ENCODE results near the gene PPIB.

Gene PPIB

DNA sequence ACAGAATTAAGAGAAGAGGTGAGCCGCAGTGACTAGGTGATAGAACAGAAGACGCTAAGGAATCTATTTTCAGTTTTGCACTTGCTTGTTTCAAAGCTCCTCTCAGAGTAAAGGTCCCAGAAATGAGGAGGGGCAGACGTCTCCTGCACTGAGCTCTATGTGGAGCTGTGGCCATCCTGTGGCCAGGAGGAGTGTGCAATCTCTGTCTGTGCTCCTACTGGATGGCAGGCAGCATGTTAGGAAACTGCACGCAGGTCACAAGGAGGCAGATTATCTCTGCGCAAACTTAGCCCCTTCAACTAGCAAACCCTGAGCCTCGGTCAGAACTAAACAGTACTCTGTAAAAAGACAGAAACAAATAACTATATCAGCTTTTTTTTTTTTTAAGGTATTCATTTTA lies 31.1 kb upstream of the PPIB start:
- no peak for DNase-seq (ENCODE audit: low read depth)
- no peak overlapping the region for H3K4me3 ChIP-seq (ENCODE audit: low read length)
- TF ChIP-seq, protein P1, sequence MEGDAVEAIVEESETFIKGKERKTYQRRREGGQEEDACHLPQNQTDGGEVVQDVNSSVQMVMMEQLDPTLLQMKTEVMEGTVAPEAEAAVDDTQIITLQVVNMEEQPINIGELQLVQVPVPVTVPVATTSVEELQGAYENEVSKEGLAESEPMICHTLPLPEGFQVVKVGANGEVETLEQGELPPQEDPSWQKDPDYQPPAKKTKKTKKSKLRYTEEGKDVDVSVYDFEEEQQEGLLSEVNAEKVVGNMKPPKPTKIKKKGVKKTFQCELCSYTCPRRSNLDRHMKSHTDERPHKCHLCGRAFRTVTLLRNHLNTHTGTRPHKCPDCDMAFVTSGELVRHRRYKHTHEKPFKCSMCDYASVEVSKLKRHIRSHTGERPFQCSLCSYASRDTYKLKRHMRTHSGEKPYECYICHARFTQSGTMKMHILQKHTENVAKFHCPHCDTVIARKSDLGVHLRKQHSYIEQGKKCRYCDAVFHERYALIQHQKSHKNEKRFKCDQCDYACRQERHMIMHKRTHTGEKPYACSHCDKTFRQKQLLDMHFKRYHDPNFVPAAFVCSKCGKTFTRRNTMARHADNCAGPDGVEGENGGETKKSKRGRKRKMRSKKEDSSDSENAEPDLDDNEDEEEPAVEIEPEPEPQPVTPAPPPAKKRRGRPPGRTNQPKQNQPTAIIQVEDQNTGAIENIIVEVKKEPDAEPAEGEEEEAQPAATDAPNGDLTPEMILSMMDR (IDR thresholded peaks at IDR 0.05; ENCODE audit: insufficient read depth, low read depth, low read length, missing control alignments): no peak

DNA sequence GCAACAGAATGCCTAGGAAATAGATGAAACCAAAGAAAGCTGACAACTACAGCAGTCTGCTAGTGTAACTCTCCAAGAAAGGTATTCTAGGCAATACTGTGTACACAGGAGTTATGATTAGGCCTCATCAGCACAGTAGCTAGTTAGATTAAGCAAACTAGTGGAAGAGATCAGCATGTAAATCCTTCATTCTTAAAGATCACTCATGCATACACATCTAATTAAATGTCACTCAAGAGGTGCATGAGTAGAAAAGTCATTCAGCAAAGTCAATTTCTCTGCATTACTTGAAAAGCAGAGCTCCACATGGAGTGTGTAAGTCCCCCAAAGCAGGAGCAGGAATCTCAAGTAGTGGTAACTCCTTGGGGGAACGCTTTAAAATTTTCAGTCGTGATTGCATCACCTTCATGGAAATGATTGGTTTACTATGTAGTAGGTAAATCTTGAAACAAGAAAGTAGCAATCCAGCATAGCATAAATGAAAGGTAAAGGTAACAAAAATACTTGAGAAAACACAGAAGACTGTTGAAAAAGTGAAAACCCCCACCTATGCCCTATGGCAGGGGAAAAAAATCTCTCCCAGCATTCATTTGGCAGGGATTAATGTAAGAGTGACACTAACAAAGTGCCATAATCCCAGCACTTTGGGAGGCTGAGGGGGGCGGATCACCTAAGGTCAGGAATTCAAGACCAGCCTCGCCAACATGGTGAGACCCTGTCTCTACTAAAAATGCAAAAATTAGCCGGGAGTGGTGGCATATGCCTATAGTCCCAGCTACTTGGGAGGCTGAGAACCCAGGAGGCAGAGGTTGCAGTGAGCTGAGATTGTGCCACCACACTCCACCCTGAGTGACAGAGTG lies 29.4 kb upstream of the PPIB start:
- TF ChIP-seq, protein P1 (IDR thresholded peaks at IDR 0.05; ENCODE audit: insufficient read depth, low read depth, low read length, missing control alignments): no peak
- H3K4me3 ChIP-seq (ENCODE audit: low read length): no peak overlapping the region
- DNase-seq (ENCODE audit: low read depth): no peak

DNA sequence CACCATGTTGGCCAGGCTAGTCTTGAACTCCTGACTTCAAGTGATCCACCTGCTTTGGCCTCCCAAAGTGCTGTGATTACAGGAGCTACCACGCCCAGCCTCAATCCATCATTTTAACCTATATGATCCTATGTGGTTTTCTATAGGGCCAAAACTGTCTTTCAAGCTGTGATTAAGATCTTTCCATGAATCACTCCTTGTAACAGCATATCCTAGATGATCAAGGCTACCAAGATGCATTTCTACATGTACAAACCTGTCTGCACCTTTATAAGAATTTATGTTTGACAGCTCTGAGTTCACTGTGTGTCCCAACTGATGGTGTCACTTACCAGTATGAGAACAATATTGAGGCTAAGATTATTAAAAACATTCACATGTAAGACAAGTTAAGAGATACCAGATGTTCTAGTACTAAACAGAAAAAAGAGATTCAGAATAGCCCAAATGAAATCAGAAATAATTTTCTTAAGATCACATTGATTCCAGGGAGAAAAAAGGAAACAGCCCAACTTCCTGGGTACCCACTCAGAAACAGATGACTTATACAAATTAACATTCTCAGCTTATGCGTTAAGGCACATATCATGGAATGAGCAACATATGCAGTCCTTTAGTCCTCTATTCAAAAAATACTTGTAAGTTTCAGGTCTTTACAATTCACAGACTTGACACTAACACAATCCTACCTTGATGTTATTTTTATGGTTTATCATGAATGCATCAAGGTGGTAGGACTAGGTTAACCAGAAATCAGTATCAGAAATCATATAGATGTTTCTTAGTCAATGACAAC lies 24.8 kb upstream of the PPIB start:
- TF ChIP-seq, protein P1 (IDR thresholded peaks at IDR 0.05; ENCODE audit: insufficient read depth, low read depth, low read length, missing control alignments): no peak
- peak; percentile 96 for DNase-seq (ENCODE audit: low read depth)
- H3K4me3 ChIP-seq (ENCODE audit: low read length): no peak overlapping the region

DNA sequence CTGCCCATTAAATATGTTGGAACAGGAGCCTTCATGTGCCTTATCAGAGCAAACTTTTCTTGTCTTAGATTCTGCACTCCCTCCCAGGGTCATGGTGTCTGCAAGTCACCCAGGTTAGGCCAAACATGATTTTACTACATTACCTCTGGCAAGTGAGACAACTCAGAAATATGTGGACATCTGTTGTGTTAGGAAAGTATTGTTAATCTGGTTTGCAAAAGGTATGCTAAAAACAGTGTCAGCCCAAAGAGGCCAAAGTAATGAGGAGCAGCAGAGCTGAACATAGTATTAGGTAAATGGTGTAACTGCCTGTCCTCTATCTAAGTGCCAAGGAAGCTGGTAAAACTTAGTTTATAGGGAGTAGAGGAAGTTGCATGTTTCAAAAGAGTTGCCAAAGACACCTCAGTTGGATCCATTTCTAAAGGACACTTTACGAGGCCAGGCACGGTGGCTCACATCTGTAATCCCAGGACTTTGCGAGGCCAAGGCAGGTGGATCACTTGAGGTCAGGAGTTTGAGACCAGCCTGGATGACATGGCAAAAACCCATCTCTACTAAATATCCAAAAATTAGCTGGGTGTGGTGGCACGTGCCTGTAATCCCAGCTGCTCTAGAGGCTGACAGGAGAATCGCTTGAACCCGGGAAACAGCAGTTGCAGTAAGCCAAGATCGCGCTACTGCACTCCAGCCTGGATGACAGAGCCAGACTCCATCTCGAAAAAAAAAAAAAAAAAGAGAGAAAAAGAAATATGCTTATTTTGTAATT lies 22.5 kb upstream of the PPIB start:
- TF ChIP-seq, protein P1 (IDR thresholded peaks at IDR 0.05; ENCODE audit: insufficient read depth, low read depth, low read length, missing control alignments): no peak
- no peak overlapping the region for H3K4me3 ChIP-seq (ENCODE audit: low read length)
- no peak for DNase-seq (ENCODE audit: low read depth)

DNA sequence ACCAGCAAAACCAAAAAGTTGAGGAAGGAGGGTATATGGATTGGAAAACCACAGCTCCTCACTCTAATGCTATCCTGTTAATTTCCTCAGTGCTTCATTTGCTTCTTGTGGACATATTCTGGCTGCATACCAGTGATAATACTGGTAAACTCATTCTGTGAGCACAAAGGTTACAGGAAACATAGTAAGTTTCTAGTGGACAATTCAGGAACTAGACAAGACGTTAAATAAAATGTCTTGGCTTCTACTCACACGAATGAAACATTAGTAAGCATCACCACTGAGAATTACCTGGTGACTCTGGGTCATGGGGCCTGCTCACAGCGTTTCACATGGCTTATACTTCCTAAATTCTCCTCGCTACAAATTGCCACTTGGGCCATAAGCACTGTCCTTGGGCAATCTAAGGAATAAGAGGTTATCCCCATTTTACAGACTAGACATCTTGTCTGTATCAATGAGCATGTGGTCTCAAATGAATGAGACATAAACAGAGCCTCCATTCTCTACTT lies 20.1 kb upstream of the PPIB start:
- no peak for DNase-seq (ENCODE audit: low read depth)
- TF ChIP-seq, protein P1 (IDR thresholded peaks at IDR 0.05; ENCODE audit: insufficient read depth, low read depth, low read length, missing control alignments): no peak
- H3K4me3 ChIP-seq (ENCODE audit: low read length): no peak overlapping the region

DNA sequence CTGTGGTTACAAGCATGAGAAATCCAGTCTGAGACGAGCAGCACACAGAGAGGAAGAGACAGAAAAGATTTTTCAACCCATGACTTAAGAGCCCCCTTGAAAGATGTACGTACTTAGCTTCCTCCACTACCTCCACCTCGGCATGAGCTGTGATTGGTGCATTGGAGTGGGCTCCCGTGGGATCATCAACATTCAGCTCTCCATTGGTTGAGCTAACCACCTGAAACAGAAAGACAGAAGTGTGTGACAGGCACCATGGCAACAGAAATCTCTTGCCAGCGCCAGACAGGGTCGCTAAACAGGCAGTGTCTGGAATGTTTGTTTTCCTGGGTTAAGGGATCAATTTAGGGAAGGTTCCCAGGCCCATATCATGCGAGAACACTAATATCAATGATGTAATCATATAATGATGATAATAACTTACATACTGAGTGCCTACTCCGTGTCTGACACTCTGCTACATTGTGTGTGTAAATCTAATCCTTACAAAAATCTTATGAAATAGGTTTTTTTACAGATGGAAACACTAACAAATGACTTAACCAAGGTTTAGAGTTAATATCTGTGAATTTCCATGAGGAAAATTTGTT lies 17.5 kb upstream of the PPIB start:
- H3K4me3 ChIP-seq (ENCODE audit: low read length): no peak overlapping the region
- TF ChIP-seq, protein P1 (IDR thresholded peaks at IDR 0.05; ENCODE audit: insufficient read depth, low read depth, low read length, missing control alignments): no peak
- no peak for DNase-seq (ENCODE audit: low read depth)
